Esophagus squamous epithelium (tissue), 5 donors: ENCODE measurements around the gene PRSS56. TPM values are rescaled to one million over a fixed set of nuclear protein-coding genes. Genes with fewer than 3 reads are reported as not detected.
A peak's percentile ranks its signal among the peaks of the same experiment; 100 is the strongest.

Source experiments
- DNase-seq: peaks from one replicate; lab custom pipeline; 2025; lab: John Stamatoyannopoulos, UW
- H3K27ac ChIP-seq, 4 donors: fragments of 200-600 bp; sonication (generic); one replicate each; pipeline ENCODE4 v1.5.1; 2016 to 2019; ENCODE audit warnings: mild to moderate bottlenecking in 1 of 4
- H3K27me3 ChIP-seq, 4 donors: fragments of 200-600 bp; sonication (generic); 1 replicate in 3 of 4; 2 replicates in 1 of 4; pipeline versions ENCODE4 v1.5.1 to v1.6.0; 2017 to 2021; ENCODE audit warnings: antibody characterized with exemption in 1 of 4
- H3K36me3 ChIP-seq, 3 donors: fragments of 200-600 bp; sonication (generic); one replicate each; pipeline ENCODE4 v1.5.1; 2016 to 2019
- H3K4me1 ChIP-seq, 3 donors: fragments of 200-600 bp; sonication (generic); one replicate each; pipeline ENCODE4 v1.5.1; 2017 to 2019
- H3K4me3 ChIP-seq, 4 donors: fragments of 200-600 bp; sonication (generic); 1 replicate in 3 of 4; 2 replicates in 1 of 4; pipeline ENCODE4 v1.5.1; 2016 to 2019; ENCODE audit warnings: mild to moderate bottlenecking in 2 of 4, moderate library complexity in 1 of 4
- H3K9me3 ChIP-seq, 3 donors: fragments of 200-600 bp; sonication (generic); one replicate each; pipeline ENCODE4 v1.5.1; 2016 to 2019
- POLR2A ChIP-seq, 4 donors: fragments of 450-650 bp; IDR thresholded peaks; one replicate each; pipeline ENCODE4 v1.6.1; 2017; ENCODE audit warnings: antibody characterized with exemption in 4 of 4, mild to moderate bottlenecking in 4 of 4, moderate library complexity in 3 of 4
- WGBS, 2 donors: methylation state at CpG; one replicate each; pipeline ENCODE4 v1.1.5; 2018; 5-methylcytosine and 5-hydroxymethylcytosine counted together
- intact Hi-C: fragments of 100-400 bp; cut with DNase I; formaldehyde crosslinking; loops from one replicate; pipeline ENCODE4 v1.15.0; 2022
- total RNA-seq, 4 donors: library from RNA; depleted of rRNA; stranded (reverse); fragments of >200 nt; gene quantifications; one replicate each; pipeline ENCODE4 v1.1.0, GENCODE V29; 2016
- TF ChIP-seq, protein P1 (sequence below), 6 experiments: fragments of 450-650 bp in 4 of 6; fragments of 200-600 bp in 2 of 6; sonication (generic) in 2 of 6; IDR thresholded peaks; one replicate each; pipeline ENCODE4 v1.5.1; 2016 to 2019; ENCODE audit warnings: antibody characterized with exemption in 6 of 6, mild to moderate bottlenecking in 4 of 6, moderate library complexity in 4 of 6
- donor health status: DM: yes; HTN: yes; CAD: no.

The PRSS56 gene
- total RNA-seq, 4 donors from 2014 or later, result not detected

DNA sequence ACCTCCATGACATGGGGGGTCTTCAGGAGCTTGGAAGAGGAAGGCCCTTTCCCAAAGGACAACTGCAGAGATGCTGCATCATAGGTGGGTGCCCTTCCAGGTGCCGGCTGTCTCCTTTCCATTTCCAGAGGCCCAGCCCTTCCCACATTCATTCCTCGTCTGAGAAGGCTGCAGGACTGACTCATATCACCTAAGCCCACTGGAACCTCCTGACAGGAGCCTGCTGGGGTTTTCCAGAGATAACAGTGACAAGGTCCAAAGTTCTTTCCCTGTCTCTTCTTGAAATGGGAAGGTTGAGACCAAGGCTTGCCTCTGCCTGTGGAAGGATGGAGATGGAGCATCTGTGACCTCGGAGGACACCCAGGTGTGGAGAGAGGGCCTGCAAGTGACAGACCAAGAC, 3.6 kb upstream of the PRSS56 start:
- H3K36me3 ChIP-seq, result no peaks in the 10 kb centered on the region
- H3K4me1 ChIP-seq, result peaks cover 0 to under 1% (median 0%) of the 10 kb centered on the region in 3 donors
- TF ChIP-seq, protein P1, sequence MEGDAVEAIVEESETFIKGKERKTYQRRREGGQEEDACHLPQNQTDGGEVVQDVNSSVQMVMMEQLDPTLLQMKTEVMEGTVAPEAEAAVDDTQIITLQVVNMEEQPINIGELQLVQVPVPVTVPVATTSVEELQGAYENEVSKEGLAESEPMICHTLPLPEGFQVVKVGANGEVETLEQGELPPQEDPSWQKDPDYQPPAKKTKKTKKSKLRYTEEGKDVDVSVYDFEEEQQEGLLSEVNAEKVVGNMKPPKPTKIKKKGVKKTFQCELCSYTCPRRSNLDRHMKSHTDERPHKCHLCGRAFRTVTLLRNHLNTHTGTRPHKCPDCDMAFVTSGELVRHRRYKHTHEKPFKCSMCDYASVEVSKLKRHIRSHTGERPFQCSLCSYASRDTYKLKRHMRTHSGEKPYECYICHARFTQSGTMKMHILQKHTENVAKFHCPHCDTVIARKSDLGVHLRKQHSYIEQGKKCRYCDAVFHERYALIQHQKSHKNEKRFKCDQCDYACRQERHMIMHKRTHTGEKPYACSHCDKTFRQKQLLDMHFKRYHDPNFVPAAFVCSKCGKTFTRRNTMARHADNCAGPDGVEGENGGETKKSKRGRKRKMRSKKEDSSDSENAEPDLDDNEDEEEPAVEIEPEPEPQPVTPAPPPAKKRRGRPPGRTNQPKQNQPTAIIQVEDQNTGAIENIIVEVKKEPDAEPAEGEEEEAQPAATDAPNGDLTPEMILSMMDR (IDR thresholded peaks at IDR 0.05), result no peak
- no peak for TF ChIP-seq POLR2A (IDR thresholded peaks at IDR 0.05)
- peaks cover 0 to 67% (median 1%) of the 10 kb centered on the region in 4 donors for H3K27me3 ChIP-seq
- no peak for DNase-seq
- H3K9me3 ChIP-seq, result no peaks in the 10 kb centered on the region
- WGBS, 2 donors, result 83% methylated on average over 1 of the region's 3 CpGs; no CpG with 5 or more reads in 1 of the 2 donors
- intact Hi-C loops, result no loop called here
- no peak overlapping the region for H3K4me3 ChIP-seq
- no peak overlapping the region for H3K27ac ChIP-seq

DNA sequence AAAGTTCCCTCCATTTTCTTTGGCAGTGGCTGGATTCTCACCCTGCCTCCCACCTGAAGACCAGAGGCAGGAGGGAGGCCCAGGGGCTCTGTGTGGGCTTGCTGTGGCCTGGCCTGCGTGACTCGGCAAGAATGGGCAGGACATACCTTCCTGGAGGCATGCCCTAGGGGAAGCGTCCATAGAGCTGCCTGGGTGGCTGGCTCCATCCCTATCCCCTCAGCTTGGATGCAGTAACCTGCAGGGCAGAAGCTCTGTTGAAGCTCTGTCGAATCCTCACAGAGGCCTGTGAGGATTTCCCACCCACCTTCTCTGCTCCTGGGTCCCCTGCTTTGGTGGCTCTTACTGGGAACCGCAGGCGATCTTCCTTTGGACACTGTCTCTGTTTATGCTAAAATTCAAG, 1.3 kb upstream of the PRSS56 start:
- intact Hi-C loops, result no loop called here
- TF ChIP-seq, protein P1 (IDR thresholded peaks at IDR 0.05), result no peak
- TF ChIP-seq POLR2A (IDR thresholded peaks at IDR 0.05), result no peak
- WGBS, 2 donors, result 61 to 80% methylated on average over 2 to 5 of the region's 6 CpGs
- no peak overlapping the region for H3K4me3 ChIP-seq
- no peak overlapping the region for H3K27ac ChIP-seq
- no peaks in the 10 kb centered on the region for H3K9me3 ChIP-seq
- no peaks in the 10 kb centered on the region for H3K36me3 ChIP-seq
- H3K4me1 ChIP-seq, result peaks cover 12 to 24% (median 19%) of the 10 kb centered on the region in 3 donors
- H3K27me3 ChIP-seq, result peaks cover 15 to 67% (median 16%) of the 10 kb centered on the region in 4 donors
- DNase-seq, result no peak

- no peak for DNase-seq
- H3K27ac ChIP-seq, result no peak overlapping the region
- intact Hi-C loops, result loop anchor here (5.0 kb wide), 1 partner anchor 73 kb away; no protein-coding TSS in a partner anchor
- H3K4me3 ChIP-seq, result no peak overlapping the region
- no peaks in the 10 kb centered on the region for H3K9me3 ChIP-seq
- TF ChIP-seq, protein P1 (IDR thresholded peaks at IDR 0.05), result no peak
- no peak for TF ChIP-seq POLR2A (IDR thresholded peaks at IDR 0.05)
- peaks cover 19 to 75% (median 23%) of the 10 kb centered on the region in 4 donors for H3K27me3 ChIP-seq
- H3K4me1 ChIP-seq, result peaks cover 17 to 34% (median 23%) of the 10 kb centered on the region in 3 donors
- WGBS, 2 donors, result 51 to 83% methylated on average over 6 to 7 of the region's 15 CpGs
- no peaks in the 10 kb centered on the region for H3K36me3 ChIP-seq
These were observed 301 bp downstream of the PRSS56 start for GRCh38 chr2:232520489-232520888.

- Histone ChIP-seq H3K9me3 (no peaks in the 10 kb centered on the region), H3K27me3 (peaks cover 19 to 81% (median 23%) of the 10 kb centered on the region in 4 donors), H3K4me3 (no peak overlapping the region), H3K36me3 (no peaks in the 10 kb centered on the region), H3K27ac (no peak overlapping the region), H3K4me1 (peaks cover 17 to 39% (median 26%) of the 10 kb centered on the region in 3 donors)
- 79 to 85% methylated on average over 7 to 14 of the region's 14 CpGs for WGBS, 2 donors
- intact Hi-C loops, result loop anchor here (5.0 kb wide), 1 partner anchor 74 kb away; no protein-coding TSS in a partner anchor
- TF ChIP-seq, protein P1 (IDR thresholded peaks at IDR 0.05), result no peak
- TF ChIP-seq POLR2A (IDR thresholded peaks at IDR 0.05), result no peak
- no peak for DNase-seq
These were observed 910 bp downstream of the PRSS56 start for GRCh38 chr2:232521098-232521497.

GRCh38 chr2:232521959-232522622, 1.9 kb downstream of the PRSS56 start:
- intact Hi-C loops, result loop anchor here (5.0 kb wide), 1 partner anchor 75 kb away; no protein-coding TSS in a partner anchor
- TF ChIP-seq, protein P1 (IDR thresholded peaks at IDR 0.05), result peak; percentile 78 to 96 (median 84)
- TF ChIP-seq POLR2A (IDR thresholded peaks at IDR 0.05), result no peak
- Histone ChIP-seq H3K4me1 (peaks cover 17 to 39% (median 26%) of the 10 kb centered on the region in 3 donors), H3K4me3 (peak overlapping the region in 2 of 4 donors; percentile 19 to 57), H3K27me3 (peaks cover 19 to 91% (median 23%) of the 10 kb centered on the region in 4 donors), H3K27ac (no peak overlapping the region), H3K36me3 (no peaks in the 10 kb centered on the region), H3K9me3 (no peaks in the 10 kb centered on the region)
- no peak for DNase-seq
- no CpG with 5 or more reads among the region's 66 CpGs for WGBS, 2 donors
